HEK293 (cell line): ENCODE measurements around the gene CNPY1.

Source experiments
- CTCF ChIA-PET: fragments of 350-600 bp; formaldehyde crosslinking; extraction: SDS; loops from one replicate; lab custom pipeline; 2021; ENCODE audit warnings: antibody characterized with exemption; lab: Yijun Ruan, JAX
- POLR2A ChIA-PET: fragments of 300-600 bp; formaldehyde crosslinking; extraction: SDS; loops from one replicate; lab custom pipeline; 2020; ENCODE audit warnings: antibody characterized with exemption, inconsistent platforms; lab: Yijun Ruan, JAX
- H3K27ac ChIP-seq: fragments of 200-500 bp; sonication (Bioruptor generic); 2 replicates; pipeline ENCODE4 v1.5.1; 2014; ENCODE audit warnings: low read depth, low read length, control low read depth, inconsistent platforms; ENCODE audit errors: extremely low read depth
- H3K36me3 ChIP-seq, 2 experiments: fragments of 200-500 bp in 1 of 2; sonication (Bioruptor generic) in 1 of 2; 1 replicate in 1 of 2; 2 replicates in 1 of 2; pipeline ENCODE4 v1.5.1; 2014 to 2017; ENCODE audit warnings: inconsistent platforms in 2 of 2, low read length in 2 of 2; ENCODE audit not compliant: control insufficient read depth in 2 of 2, insufficient read depth in 1 of 2
- H3K4me1 ChIP-seq: fragments of 200-500 bp; sonication (Bioruptor generic); 2 replicates; pipeline ENCODE4 v1.5.1; 2014; ENCODE audit warnings: mild to moderate bottlenecking, low read length, inconsistent platforms; ENCODE audit not compliant: control insufficient read depth, insufficient read depth
- H3K4me3 ChIP-seq: 2 replicates; pipeline ENCODE4 v1.5.1; 2011; ENCODE audit warnings: low read depth, mild to moderate bottlenecking, control low read depth, low read length, moderate library complexity
- H3K9me3 ChIP-seq: fragments of 200-500 bp; sonication (Bioruptor generic); 2 replicates; pipeline ENCODE4 v1.5.1; 2014; ENCODE audit warnings: low read depth, low read length, inconsistent platforms; ENCODE audit not compliant: control insufficient read depth, insufficient read depth
- OSR2 ChIP-seq: fragments of 450-650 bp; formaldehyde crosslinking; IDR thresholded peaks from 2 replicates; pipeline ENCODE4 v1.5.1; 2016; ENCODE audit warnings: missing biosample characterization, missing genetic modification characterization
- OVOL3 ChIP-seq: fragments of 450-650 bp; formaldehyde crosslinking; IDR thresholded peaks from 2 replicates; pipeline ENCODE4 v1.5.1; 2016; ENCODE audit warnings: missing biosample characterization, missing genetic modification characterization
- PRDM1 ChIP-seq: fragments of 450-650 bp; formaldehyde crosslinking; IDR thresholded peaks from 2 replicates; pipeline ENCODE4; 2016; ENCODE audit warnings: missing biosample characterization, missing genetic modification characterization
- REST ChIP-seq: fragments of 450-650 bp; formaldehyde crosslinking; IDR thresholded peaks from 2 replicates; pipeline ENCODE4 v1.5.1; 2016; ENCODE audit warnings: missing biosample characterization, missing genetic modification characterization
- SCRT2 ChIP-seq: fragments of 450-650 bp; formaldehyde crosslinking; IDR thresholded peaks from 2 replicates; pipeline ENCODE4 v1.5.1; 2016; ENCODE audit warnings: missing biosample characterization, missing genetic modification characterization
- ZBTB26 ChIP-seq: fragments of 450-650 bp; formaldehyde crosslinking; optimal IDR thresholded peaks from 2 replicates; pipeline ENCODE3; 2016; ENCODE audit warnings: missing biosample characterization, mild to moderate bottlenecking, missing genetic modification characterization
- ZEB2 ChIP-seq: fragments of 450-650 bp; formaldehyde crosslinking; IDR thresholded peaks from 2 replicates; pipeline ENCODE4 v1.5.1; 2016; ENCODE audit warnings: missing biosample characterization, missing genetic modification characterization
- ZFHX2 ChIP-seq: fragments of 450-650 bp; formaldehyde crosslinking; conservative IDR thresholded peaks from 2 replicates; pipeline ENCODE4 v1.5.1; 2016; ENCODE audit warnings: missing biosample characterization, missing genetic modification characterization
- ZNF2 ChIP-seq: fragments of 450-650 bp; formaldehyde crosslinking; IDR thresholded peaks from 2 replicates; pipeline ENCODE4 v1.5.1; 2016; ENCODE audit warnings: missing biosample characterization, missing genetic modification characterization
- ZNF26 ChIP-seq: fragments of 450-650 bp; formaldehyde crosslinking; IDR thresholded peaks from 2 replicates; pipeline ENCODE4 v1.5.1; 2016; ENCODE audit warnings: missing biosample characterization, missing genetic modification characterization
- ZNF530 ChIP-seq: fragments of 450-650 bp; formaldehyde crosslinking; IDR thresholded peaks from 2 replicates; pipeline ENCODE4 v1.5.1; 2016; ENCODE audit warnings: low read depth, missing biosample characterization, missing genetic modification characterization
- ZNF626 ChIP-seq: fragments of 450-650 bp; sonication (Bioruptor Pico); formaldehyde crosslinking; IDR thresholded peaks from 2 replicates; pipeline ENCODE4 v1.5.1; 2018; ENCODE audit warnings: missing biosample characterization, missing genetic modification characterization, inconsistent platforms
- ZNF777 ChIP-seq: fragments of 450-650 bp; formaldehyde crosslinking; IDR thresholded peaks from 2 replicates; pipeline ENCODE4 v1.5.1; 2017; ENCODE audit warnings: missing biosample characterization, missing genetic modification characterization, borderline replicate concordance
- ZSCAN23 ChIP-seq: fragments of 450-650 bp; formaldehyde crosslinking; IDR thresholded peaks from 2 replicates; pipeline ENCODE4 v1.5.1; 2016; ENCODE audit warnings: missing biosample characterization, missing genetic modification characterization
- TF ChIP-seq, protein P1 (sequence below): IDR thresholded peaks from 2 replicates; pipeline ENCODE4 v1.6.1; 2011; ENCODE audit warnings: mild to moderate bottlenecking, low read depth, low read length, borderline replicate concordance
- TF ChIP-seq, protein P2 (sequence below): fragments of 450-650 bp; IDR thresholded peaks from 2 replicates; pipeline ENCODE4 v1.5.1; 2018; ENCODE audit warnings: missing biosample characterization, missing genetic modification characterization
- TF ChIP-seq, protein P3 (sequence below): fragments of 450-650 bp; formaldehyde crosslinking; IDR thresholded peaks from 2 replicates; pipeline ENCODE4 v1.5.1; 2017; ENCODE audit warnings: missing biosample characterization, missing genetic modification characterization
- TF ChIP-seq, protein P4 (sequence below): fragments of 450-650 bp; formaldehyde crosslinking; IDR thresholded peaks from 2 replicates; pipeline ENCODE4 v1.5.1; 2016; ENCODE audit warnings: missing biosample characterization, missing genetic modification characterization

The CNPY1 gene

GRCh38 chr7:155560196-155560885 is 14.0 kb upstream of the CNPY1 start:
- TF ChIP-seq ZNF26 (tag by site-specific recombination) (no peak), ZNF2 (tag by site-specific recombination) (no peak)
- TF ChIP-seq, protein P1, sequence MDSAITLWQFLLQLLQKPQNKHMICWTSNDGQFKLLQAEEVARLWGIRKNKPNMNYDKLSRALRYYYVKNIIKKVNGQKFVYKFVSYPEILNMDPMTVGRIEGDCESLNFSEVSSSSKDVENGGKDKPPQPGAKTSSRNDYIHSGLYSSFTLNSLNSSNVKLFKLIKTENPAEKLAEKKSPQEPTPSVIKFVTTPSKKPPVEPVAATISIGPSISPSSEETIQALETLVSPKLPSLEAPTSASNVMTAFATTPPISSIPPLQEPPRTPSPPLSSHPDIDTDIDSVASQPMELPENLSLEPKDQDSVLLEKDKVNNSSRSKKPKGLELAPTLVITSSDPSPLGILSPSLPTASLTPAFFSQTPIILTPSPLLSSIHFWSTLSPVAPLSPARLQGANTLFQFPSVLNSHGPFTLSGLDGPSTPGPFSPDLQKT = no peak
- TF ChIP-seq, all 188 proteins: peak for 0
- ChIA-PET CTCF (no interaction called here), POLR2A (no interaction called here)

GRCh38 chr7:155559519-155560108 is 13.3 kb upstream of the CNPY1 start:
- no peaks in the 10 kb centered on the region for H3K4me1 ChIP-seq
- H3K9me3 ChIP-seq = no peaks in the 10 kb centered on the region
- ChIA-PET POLR2A (no interaction called here), CTCF (no interaction called here)
- H3K4me3 ChIP-seq = no peak overlapping the region
- H3K36me3 ChIP-seq = no peaks in the 10 kb centered on the region
- no peak overlapping the region for H3K27ac ChIP-seq
- TF ChIP-seq PRDM1 (tag by site-specific recombination) (no peak), REST (tag by site-specific recombination) (no peak), ZNF26 (tag by site-specific recombination) (no peak), SCRT2 (no peak), ZNF626 (tag by site-specific recombination) (no peak), ZSCAN23 (tag by site-specific recombination) (no peak), ZFHX2 (tag by site-specific recombination) (no peak), OSR2 (tag by site-specific recombination) (no peak), OVOL3 (tag by site-specific recombination) (no peak), ZEB2 (no peak), ZNF530 (tag by site-specific recombination) (no peak), ZBTB26 (tag by site-specific recombination) (no peak), ZNF777 (tag by site-specific recombination) (no peak)
- TF ChIP-seq, protein P2, sequence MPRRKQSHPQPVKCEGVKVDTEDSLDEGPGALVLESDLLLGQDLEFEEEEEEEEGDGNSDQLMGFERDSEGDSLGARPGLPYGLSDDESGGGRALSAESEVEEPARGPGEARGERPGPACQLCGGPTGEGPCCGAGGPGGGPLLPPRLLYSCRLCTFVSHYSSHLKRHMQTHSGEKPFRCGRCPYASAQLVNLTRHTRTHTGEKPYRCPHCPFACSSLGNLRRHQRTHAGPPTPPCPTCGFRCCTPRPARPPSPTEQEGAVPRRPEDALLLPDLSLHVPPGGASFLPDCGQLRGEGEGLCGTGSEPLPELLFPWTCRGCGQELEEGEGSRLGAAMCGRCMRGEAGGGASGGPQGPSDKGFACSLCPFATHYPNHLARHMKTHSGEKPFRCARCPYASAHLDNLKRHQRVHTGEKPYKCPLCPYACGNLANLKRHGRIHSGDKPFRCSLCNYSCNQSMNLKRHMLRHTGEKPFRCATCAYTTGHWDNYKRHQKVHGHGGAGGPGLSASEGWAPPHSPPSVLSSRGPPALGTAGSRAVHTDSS (tag by site-specific recombination) = no peak
- TF ChIP-seq, protein P3, sequence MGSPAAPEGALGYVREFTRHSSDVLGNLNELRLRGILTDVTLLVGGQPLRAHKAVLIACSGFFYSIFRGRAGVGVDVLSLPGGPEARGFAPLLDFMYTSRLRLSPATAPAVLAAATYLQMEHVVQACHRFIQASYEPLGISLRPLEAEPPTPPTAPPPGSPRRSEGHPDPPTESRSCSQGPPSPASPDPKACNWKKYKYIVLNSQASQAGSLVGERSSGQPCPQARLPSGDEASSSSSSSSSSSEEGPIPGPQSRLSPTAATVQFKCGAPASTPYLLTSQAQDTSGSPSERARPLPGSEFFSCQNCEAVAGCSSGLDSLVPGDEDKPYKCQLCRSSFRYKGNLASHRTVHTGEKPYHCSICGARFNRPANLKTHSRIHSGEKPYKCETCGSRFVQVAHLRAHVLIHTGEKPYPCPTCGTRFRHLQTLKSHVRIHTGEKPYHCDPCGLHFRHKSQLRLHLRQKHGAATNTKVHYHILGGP (tag by site-specific recombination) = no peak
- TF ChIP-seq, protein P4, sequence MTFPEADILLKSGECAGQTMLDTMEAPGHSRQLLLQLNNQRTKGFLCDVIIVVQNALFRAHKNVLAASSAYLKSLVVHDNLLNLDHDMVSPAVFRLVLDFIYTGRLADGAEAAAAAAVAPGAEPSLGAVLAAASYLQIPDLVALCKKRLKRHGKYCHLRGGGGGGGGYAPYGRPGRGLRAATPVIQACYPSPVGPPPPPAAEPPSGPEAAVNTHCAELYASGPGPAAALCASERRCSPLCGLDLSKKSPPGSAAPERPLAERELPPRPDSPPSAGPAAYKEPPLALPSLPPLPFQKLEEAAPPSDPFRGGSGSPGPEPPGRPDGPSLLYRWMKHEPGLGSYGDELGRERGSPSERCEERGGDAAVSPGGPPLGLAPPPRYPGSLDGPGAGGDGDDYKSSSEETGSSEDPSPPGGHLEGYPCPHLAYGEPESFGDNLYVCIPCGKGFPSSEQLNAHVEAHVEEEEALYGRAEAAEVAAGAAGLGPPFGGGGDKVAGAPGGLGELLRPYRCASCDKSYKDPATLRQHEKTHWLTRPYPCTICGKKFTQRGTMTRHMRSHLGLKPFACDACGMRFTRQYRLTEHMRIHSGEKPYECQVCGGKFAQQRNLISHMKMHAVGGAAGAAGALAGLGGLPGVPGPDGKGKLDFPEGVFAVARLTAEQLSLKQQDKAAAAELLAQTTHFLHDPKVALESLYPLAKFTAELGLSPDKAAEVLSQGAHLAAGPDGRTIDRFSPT = no peak

More at GRCh38 chr7:155560196-155560885, 14.0 kb upstream of the CNPY1 start:
- Histone ChIP-seq H3K4me3 (no peak overlapping the region), H3K4me1 (no peaks in the 10 kb centered on the region), H3K36me3 (no peaks in the 10 kb centered on the region), H3K9me3 (no peaks in the 10 kb centered on the region), H3K27ac (no peak overlapping the region)
